Activated CD4-positive, alpha-beta T cell treated with anti-CD3 and anti-CD28 coated beads for 24 hours (primary cell): ENCODE data around the gene CFAP52.
"Not testable (repeated sequence)": the region's sequence is repeated elsewhere in the genome, so short reads cannot be mapped to it uniquely, and the experiment has no call there.

Experiments
- DNase-seq, 2 donors: peaks; one replicate each; pipeline ENCODE4 v3.0.0-alpha.2; 2020; ENCODE audit warnings: low read depth in 2 of 2

The CFAP52 gene

GRCh38 chr17:9576521-9577372 lies at the start of gene CFAP52:
CFAP52 (plus strand) TSS chr17:9576642; CDS start chr17:9576696, 54 bp downstream.
- DNase-seq, result peak; percentile 58 to 65

- no peak for DNase-seq
These were observed 48.7 kb upstream of the CFAP52 start for GRCh38 chr17:9527788-9528187.

- no peak for DNase-seq
These were observed 47.3 kb upstream of the CFAP52 start for GRCh38 chr17:9529033-9529700.

GRCh38 chr17:9531034-9531433 lies 45.4 kb upstream of the CFAP52 start:
- DNase-seq, result no peak

- DNase-seq, result no peak
These were observed 43.7 kb upstream of the CFAP52 start for GRCh38 chr17:9532715-9533114.

- DNase-seq, result no peak
These were observed 43.0 kb upstream of the CFAP52 start for GRCh38 chr17:9533441-9533840.

GRCh38 chr17:9536061-9536460 lies 40.4 kb upstream of the CFAP52 start:
- DNase-seq, result no peak

GRCh38 chr17:9537177-9537776 lies 39.2 kb upstream of the CFAP52 start:
- no peak for DNase-seq

GRCh38 chr17:9538626-9539025 lies 37.8 kb upstream of the CFAP52 start:
- DNase-seq, result no peak

- DNase-seq, result no peak
These were observed 34.7 kb upstream of the CFAP52 start for GRCh38 chr17:9541718-9542117.

- no peak for DNase-seq
These were observed 32.2 kb upstream of the CFAP52 start for GRCh38 chr17:9544221-9544620.

- no peak for DNase-seq
These were observed 27.2 kb upstream of the CFAP52 start for GRCh38 chr17:9549215-9549614.

- DNase-seq, result no peak
These were observed 23.3 kb upstream of the CFAP52 start for GRCh38 chr17:9553181-9553580.

GRCh38 chr17:9553596-9553995 lies 22.8 kb upstream of the CFAP52 start:
- DNase-seq, result no peak

GRCh38 chr17:9554715-9555114 lies 21.7 kb upstream of the CFAP52 start:
- DNase-seq, result peak; percentile 19 to 30

GRCh38 chr17:9557161-9557755 lies 19.2 kb upstream of the CFAP52 start:
- DNase-seq, result no peak

- DNase-seq, result no peak
These were observed 18.6 kb upstream of the CFAP52 start for GRCh38 chr17:9557857-9558256.

GRCh38 chr17:9564104-9564503 lies 12.3 kb upstream of the CFAP52 start:
- no peak for DNase-seq

- no peak for DNase-seq
These were observed 10.4 kb upstream of the CFAP52 start for GRCh38 chr17:9566067-9566466.

GRCh38 chr17:9566739-9567138 lies 9.7 kb upstream of the CFAP52 start:
- DNase-seq, result not testable (repeated sequence)

- no peak for DNase-seq
These were observed 8.4 kb upstream of the CFAP52 start for GRCh38 chr17:9568004-9568403.

GRCh38 chr17:9568957-9569588 lies 7.4 kb upstream of the CFAP52 start:
- no peak for DNase-seq
